Measurements from ENCODE around the gene GLO1.

- TF ChIP-seq POLR2A (IDR thresholded peaks at IDR 0.05; ENCODE audit: low read length) (no peak), GATA1 (IDR thresholded peaks at IDR 0.05; ENCODE audit: low read depth, low read length) (no peak)
Measured at GRCh38 chr6:38738261-38738660, 35.3 kb upstream of the GLO1 start.

All from erythroblast (primary cell).